RWPE2 (cell line): Measurements from ENCODE around the gene MRPL12.

ENCODE experiments used
- ATAC-seq: fragments of 200-7000 bp; cut with Tn5 transposase; 3 replicates; pipeline ENCODE4 v1.9.1; 2021; ENCODE audit warnings: low read depth
- DNase-seq: peaks from one replicate; pipeline ENCODE4 v3.0.0-alpha.2; 2020; ENCODE audit warnings: low spot score
- H3K27ac ChIP-seq: fragments of 450-650 bp; 2 replicates; pipeline ENCODE4 v1.5.1; 2017; ENCODE audit warnings: mild to moderate bottlenecking; ENCODE audit not compliant: poor library complexity, severe bottlenecking
- H3K27me3 ChIP-seq: fragments of 250-450 bp; sonication (Bioruptor Pico); 2 replicates; pipeline ENCODE4 v1.5.1; 2021; ENCODE audit warnings: mild to moderate bottlenecking, moderate library complexity; ENCODE audit not compliant: insufficient read depth, poor library complexity, severe bottlenecking
- H3K36me3 ChIP-seq: fragments of 250-450 bp; sonication (Bioruptor Pico); 2 replicates; pipeline ENCODE4 v1.5.1; 2020; ENCODE audit warnings: low read depth, mild to moderate bottlenecking, moderate library complexity
- H3K4me1 ChIP-seq: fragments of 250-450 bp; sonication (Bioruptor Pico); 2 replicates; pipeline ENCODE4 v1.5.1; 2021; ENCODE audit warnings: mild to moderate bottlenecking, moderate library complexity; ENCODE audit not compliant: insufficient read depth, poor library complexity, severe bottlenecking
- H3K4me3 ChIP-seq: fragments of 250-450 bp; sonication (Bioruptor Pico); 2 replicates; pipeline ENCODE4 v1.5.1; 2021; ENCODE audit warnings: mild to moderate bottlenecking, moderate library complexity; ENCODE audit not compliant: severe bottlenecking
- H3K9me3 ChIP-seq: fragments of 250-450 bp; sonication (Bioruptor Pico); 2 replicates; pipeline ENCODE4 v1.5.1; 2021; ENCODE audit warnings: mild to moderate bottlenecking, moderate library complexity; ENCODE audit not compliant: severe bottlenecking
- CTCF ChIP-seq: fragments of 450-650 bp; IDR thresholded peaks from one replicate; pipeline ENCODE4 v1.5.1; 2017; ENCODE audit warnings: mild to moderate bottlenecking, moderate library complexity; ENCODE audit not compliant: poor library complexity, severe bottlenecking

Gene MRPL12

GRCh38 chr17:81700353-81701287, 2.5 kb upstream of the MRPL12 start:
- DNase-seq (peak; percentile 58), ATAC-seq (no peak)
- peaks cover 72% of the 10 kb centered on the region for H3K36me3 ChIP-seq
- no peaks in the 10 kb centered on the region for H3K9me3 ChIP-seq
- no peak overlapping the region for H3K4me3 ChIP-seq
- no peak for TF ChIP-seq CTCF
- H3K4me1 ChIP-seq, result peaks cover 7% of the 10 kb centered on the region
- H3K27me3 ChIP-seq, result no peaks in the 10 kb centered on the region
- H3K27ac ChIP-seq, result peak overlapping the region; percentile 84

GRCh38 chr17:81701288-81702071, 1.7 kb upstream of the MRPL12 start:
- peaks cover 73% of the 10 kb centered on the region for H3K36me3 ChIP-seq
- no peaks in the 10 kb centered on the region for H3K9me3 ChIP-seq
- peak overlapping the region; percentile 84 for H3K27ac ChIP-seq
- peak; percentile 65 for DNase-seq
- H3K4me3 ChIP-seq, result peak overlapping the region; percentile 88
- no peaks in the 10 kb centered on the region for H3K27me3 ChIP-seq
- peak; percentile 33; the same call in 1 of the 3 replicates for ATAC-seq
- peaks cover 7% of the 10 kb centered on the region for H3K4me1 ChIP-seq
- peak; percentile 5 for TF ChIP-seq CTCF

- H3K4me1 ChIP-seq, result peaks cover 7% of the 10 kb centered on the region
- no peaks in the 10 kb centered on the region for H3K9me3 ChIP-seq
- H3K27ac ChIP-seq, result peak overlapping the region; percentile 84
- ATAC-seq, result no peak
- no peaks in the 10 kb centered on the region for H3K27me3 ChIP-seq
- H3K36me3 ChIP-seq, result peaks cover 55% of the 10 kb centered on the region
- TF ChIP-seq CTCF, result no peak
- DNase-seq, result peak; percentile 52
- H3K4me3 ChIP-seq, result peak overlapping the region; percentile 88
These were observed 834 bp downstream of the MRPL12 start for GRCh38 chr17:81703747-81704654.

- Histone ChIP-seq H3K36me3 (peaks cover 46% of the 10 kb centered on the region), H3K4me3 (no peak overlapping the region), H3K27ac (no peak overlapping the region), H3K4me1 (peaks cover 7% of the 10 kb centered on the region), H3K27me3 (no peaks in the 10 kb centered on the region), H3K9me3 (no peaks in the 10 kb centered on the region)
- no peak for TF ChIP-seq CTCF
- peak; percentile 60 for DNase-seq
- ATAC-seq, result no peak
These were observed 2.5 kb downstream of the MRPL12 start for GRCh38 chr17:81705518-81706231.
